HG02884 (cell line): ENCODE results near the gene TTC7B.

Source experiments
- ATAC-seq: cut with Tn5 transposase; IDR thresholded peaks from one replicate; pipeline ENCODE4 v1.9.1; 2021; ENCODE audit warnings: mild to moderate bottlenecking, moderate library complexity; ENCODE audit not compliant: unreplicated experiment

The TTC7B gene

GRCh38 chr14:90743425-90743824 lies 72.8 kb downstream of the TTC7B start:
- no peak for ATAC-seq

GRCh38 chr14:90742729-90743128 lies 73.5 kb downstream of the TTC7B start:
- ATAC-seq = no peak

- no peak for ATAC-seq
Measured at GRCh38 chr14:90742252-90742651, 74.0 kb downstream of the TTC7B start.

- no peak for ATAC-seq
Measured at GRCh38 chr14:90741682-90741946, 74.6 kb downstream of the TTC7B start.

- no peak for ATAC-seq
Measured at GRCh38 chr14:90740946-90741681, 75.1 kb downstream of the TTC7B start.

GRCh38 chr14:90740081-90740480 lies 76.1 kb downstream of the TTC7B start:
- ATAC-seq = no peak

- no peak for ATAC-seq
Measured at GRCh38 chr14:90739318-90740068, 76.7 kb downstream of the TTC7B start.

- ATAC-seq = no peak
Measured at GRCh38 chr14:90733139-90733808, 83.0 kb downstream of the TTC7B start.

GRCh38 chr14:90732718-90733117 lies 83.5 kb downstream of the TTC7B start:
- no peak for ATAC-seq

- ATAC-seq = no peak
Measured at GRCh38 chr14:90732139-90732538, 84.1 kb downstream of the TTC7B start.

GRCh38 chr14:90731487-90731886 lies 84.7 kb downstream of the TTC7B start:
- no peak for ATAC-seq

GRCh38 chr14:90730206-90730766 lies 85.9 kb downstream of the TTC7B start:
- no peak for ATAC-seq

- ATAC-seq = no peak
Measured at GRCh38 chr14:90728951-90729350, 87.3 kb downstream of the TTC7B start.

- no peak for ATAC-seq
Measured at GRCh38 chr14:90727082-90727481, 89.1 kb downstream of the TTC7B start.

- no peak for ATAC-seq
Measured at GRCh38 chr14:90726656-90727055, 89.6 kb downstream of the TTC7B start.

- ATAC-seq = no peak
Measured at GRCh38 chr14:90724866-90725265, 91.4 kb downstream of the TTC7B start.

- ATAC-seq = no peak
Measured at GRCh38 chr14:90722590-90722989, 93.6 kb downstream of the TTC7B start.

GRCh38 chr14:90721619-90722305 lies 94.5 kb downstream of the TTC7B start:
- no peak for ATAC-seq

- no peak for ATAC-seq
Measured at GRCh38 chr14:90720832-90721231, 95.4 kb downstream of the TTC7B start.

- no peak for ATAC-seq
Measured at GRCh38 chr14:90720336-90720735, 95.9 kb downstream of the TTC7B start.

- ATAC-seq = no peak
Measured at GRCh38 chr14:90717916-90718315, 98.3 kb downstream of the TTC7B start.
